ENCODE results near the gene NRF1. TPM values are rescaled to one million over a fixed set of nuclear protein-coding genes. Genes with fewer than 3 reads are reported as not detected.
"Not testable (repeated sequence)": the region's sequence is repeated elsewhere in the genome, so short reads cannot be mapped to it uniquely, and the experiment has no call there.

Gene NRF1
- total RNA-seq, 2 donors from 2014 or later: 19.2 to 37.6 TPM

DNA sequence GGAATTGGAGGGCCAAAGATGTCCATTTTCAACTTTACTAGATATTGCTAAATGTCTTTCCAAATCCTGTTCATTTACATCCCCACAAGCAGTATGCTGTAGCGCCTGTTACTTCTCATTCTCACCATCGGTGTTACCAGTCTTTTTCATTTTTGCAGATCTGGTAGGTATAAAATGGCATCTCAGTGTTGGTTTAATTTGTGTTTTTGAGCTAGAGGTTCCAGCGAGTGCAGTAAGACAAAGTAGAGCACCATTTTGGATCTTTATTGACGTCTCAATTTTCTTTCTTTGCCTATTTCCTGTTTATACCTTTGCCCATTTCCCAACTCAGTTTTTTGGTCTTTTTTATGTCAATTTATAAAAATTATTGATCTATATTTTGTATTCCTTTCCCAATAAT lies 55.6 kb downstream of the NRF1 start:
- H3K27ac ChIP-seq: no peak overlapping the region
- no peak for ATAC-seq (ENCODE audit: insufficient number of reproducible peaks, low FRiP score, low read depth)
- peaks cover 3% of the 10 kb centered on the region for H3K36me3 ChIP-seq
- no peaks in the 10 kb centered on the region for H3K9me3 ChIP-seq
- DNase-seq (ENCODE audit: low spot score): no peak
- H3K4me3 ChIP-seq: no peak overlapping the region
- TF ChIP-seq, protein P1, sequence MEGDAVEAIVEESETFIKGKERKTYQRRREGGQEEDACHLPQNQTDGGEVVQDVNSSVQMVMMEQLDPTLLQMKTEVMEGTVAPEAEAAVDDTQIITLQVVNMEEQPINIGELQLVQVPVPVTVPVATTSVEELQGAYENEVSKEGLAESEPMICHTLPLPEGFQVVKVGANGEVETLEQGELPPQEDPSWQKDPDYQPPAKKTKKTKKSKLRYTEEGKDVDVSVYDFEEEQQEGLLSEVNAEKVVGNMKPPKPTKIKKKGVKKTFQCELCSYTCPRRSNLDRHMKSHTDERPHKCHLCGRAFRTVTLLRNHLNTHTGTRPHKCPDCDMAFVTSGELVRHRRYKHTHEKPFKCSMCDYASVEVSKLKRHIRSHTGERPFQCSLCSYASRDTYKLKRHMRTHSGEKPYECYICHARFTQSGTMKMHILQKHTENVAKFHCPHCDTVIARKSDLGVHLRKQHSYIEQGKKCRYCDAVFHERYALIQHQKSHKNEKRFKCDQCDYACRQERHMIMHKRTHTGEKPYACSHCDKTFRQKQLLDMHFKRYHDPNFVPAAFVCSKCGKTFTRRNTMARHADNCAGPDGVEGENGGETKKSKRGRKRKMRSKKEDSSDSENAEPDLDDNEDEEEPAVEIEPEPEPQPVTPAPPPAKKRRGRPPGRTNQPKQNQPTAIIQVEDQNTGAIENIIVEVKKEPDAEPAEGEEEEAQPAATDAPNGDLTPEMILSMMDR (IDR thresholded peaks at IDR 0.05): no peak
- no peaks in the 10 kb centered on the region for H3K27me3 ChIP-seq (replicated peaks; ENCODE audit: insufficient read depth)
- no peaks in the 10 kb centered on the region for H3K4me1 ChIP-seq (ENCODE audit: control insufficient read depth in 1 of 2, low read depth in 2 of 2)

DNA sequence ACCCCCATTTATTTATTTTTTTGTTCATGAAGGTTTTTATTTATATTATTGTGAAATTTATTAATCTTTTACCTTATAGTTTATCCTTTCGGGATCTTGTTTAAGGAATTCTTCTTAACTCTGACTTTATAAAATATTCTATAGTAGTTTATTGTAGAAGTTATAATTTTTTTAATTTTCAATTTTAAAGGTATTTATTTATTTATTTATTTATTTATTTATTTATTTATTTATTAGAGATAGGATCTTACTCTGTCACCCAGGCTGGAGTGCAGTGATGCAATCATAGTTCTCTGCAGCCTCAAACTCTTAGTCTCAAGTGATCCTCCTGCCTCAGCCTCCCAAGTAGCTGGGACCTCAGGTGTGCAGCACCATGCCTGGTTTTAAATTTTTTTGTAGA lies 56.0 kb downstream of the NRF1 start:
- TF ChIP-seq, protein P1 (IDR thresholded peaks at IDR 0.05): no peak
- H3K9me3 ChIP-seq: no peaks in the 10 kb centered on the region
- DNase-seq (ENCODE audit: low spot score): no peak

DNA sequence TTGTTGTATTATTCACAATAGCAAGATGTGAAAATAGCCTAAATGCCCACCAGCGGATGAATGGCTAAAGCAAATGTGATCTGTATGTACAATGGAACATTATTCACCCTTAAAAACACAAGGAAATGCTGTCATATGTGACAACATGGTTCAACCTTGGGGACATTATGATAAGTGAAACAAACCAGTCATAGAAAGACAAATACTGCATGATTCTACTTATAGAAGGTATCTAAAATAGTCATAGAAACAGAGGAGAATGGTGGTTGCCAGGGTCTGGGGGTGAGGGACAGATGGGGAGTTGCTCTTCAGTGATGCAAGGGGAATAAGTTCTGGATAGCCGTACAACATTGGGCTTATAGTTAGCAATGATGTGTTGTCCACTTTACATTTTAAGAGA lies 58.4 kb downstream of the NRF1 start:
- Histone ChIP-seq H3K27ac (no peak overlapping the region), H3K4me1 (ENCODE audit: control insufficient read depth in 1 of 2, low read depth in 2 of 2) (no peaks in the 10 kb centered on the region), H3K9me3 (no peaks in the 10 kb centered on the region), H3K4me3 (no peak overlapping the region), H3K36me3 (peaks cover 12% of the 10 kb centered on the region), H3K27me3 (replicated peaks; ENCODE audit: insufficient read depth) (no peaks in the 10 kb centered on the region)
- TF ChIP-seq, protein P1 (IDR thresholded peaks at IDR 0.05): no peak
- no peak for ATAC-seq (ENCODE audit: insufficient number of reproducible peaks, low FRiP score, low read depth)
- no peak for DNase-seq (ENCODE audit: low spot score)

More for the DNA sequence above, 56.0 kb downstream of the NRF1 start:
- no peak for ATAC-seq (ENCODE audit: insufficient number of reproducible peaks, low FRiP score, low read depth)
- Histone ChIP-seq H3K27ac (no peak overlapping the region), H3K36me3 (peaks cover 3% of the 10 kb centered on the region), H3K4me1 (ENCODE audit: control insufficient read depth in 1 of 2, low read depth in 2 of 2) (no peaks in the 10 kb centered on the region), H3K4me3 (no peak overlapping the region), H3K27me3 (replicated peaks; ENCODE audit: insufficient read depth) (no peaks in the 10 kb centered on the region)

DNA sequence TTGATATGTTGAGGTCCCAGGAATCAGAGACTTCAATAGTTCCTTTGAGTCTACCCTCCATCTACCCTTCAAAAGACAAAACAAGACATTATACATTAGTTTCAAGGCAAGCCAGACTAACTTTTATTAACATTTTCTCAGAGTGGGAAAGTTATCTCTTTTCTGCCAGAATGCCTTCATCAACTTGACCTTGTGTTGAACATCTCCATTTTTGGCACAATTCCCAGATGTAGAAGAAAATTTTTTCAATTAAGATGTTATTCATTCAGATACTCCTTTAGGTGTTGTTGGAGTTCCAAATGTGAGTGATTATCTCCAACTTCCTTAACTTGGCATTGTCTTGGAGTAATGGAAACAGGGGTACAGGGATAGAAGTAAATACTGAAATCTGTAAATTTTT lies 59.1 kb downstream of the NRF1 start:
- H3K27me3 ChIP-seq (replicated peaks; ENCODE audit: insufficient read depth): no peaks in the 10 kb centered on the region
- no peak for DNase-seq (ENCODE audit: low spot score)
- H3K36me3 ChIP-seq: peaks cover 12% of the 10 kb centered on the region
- ATAC-seq (ENCODE audit: insufficient number of reproducible peaks, low FRiP score, low read depth): no peak
- H3K9me3 ChIP-seq: no peaks in the 10 kb centered on the region
- no peak overlapping the region for H3K27ac ChIP-seq
- no peaks in the 10 kb centered on the region for H3K4me1 ChIP-seq (ENCODE audit: control insufficient read depth in 1 of 2, low read depth in 2 of 2)
- TF ChIP-seq, protein P1 (IDR thresholded peaks at IDR 0.05): no peak
- no peak overlapping the region for H3K4me3 ChIP-seq

DNA sequence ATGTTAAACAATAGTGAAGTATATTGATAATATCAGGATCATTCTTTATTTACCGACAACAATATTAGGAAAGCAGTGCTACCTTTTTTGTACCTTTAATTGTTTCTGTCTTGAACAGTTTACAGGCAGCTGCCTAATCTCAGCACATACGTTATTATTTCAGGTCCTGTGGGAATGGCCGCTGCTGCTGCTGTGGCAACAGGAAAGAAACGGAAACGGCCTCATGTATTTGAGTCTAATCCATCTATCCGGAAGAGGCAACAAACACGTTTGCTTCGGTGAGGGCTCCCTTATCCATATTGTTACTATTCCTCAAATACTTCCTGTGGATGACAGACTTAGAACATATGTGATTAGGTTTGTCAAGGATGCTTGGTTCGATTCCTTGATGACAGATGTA lies 59.7 kb downstream of the NRF1 start:
- TF ChIP-seq, protein P1 (IDR thresholded peaks at IDR 0.05): no peak
- H3K9me3 ChIP-seq: no peaks in the 10 kb centered on the region
- no peak for DNase-seq (ENCODE audit: low spot score)
- ATAC-seq (ENCODE audit: insufficient number of reproducible peaks, low FRiP score, low read depth): no peak
- no peak overlapping the region for H3K4me3 ChIP-seq
- no peak overlapping the region for H3K27ac ChIP-seq
- no peaks in the 10 kb centered on the region for H3K27me3 ChIP-seq (replicated peaks; ENCODE audit: insufficient read depth)
- H3K4me1 ChIP-seq (ENCODE audit: control insufficient read depth in 1 of 2, low read depth in 2 of 2): no peaks in the 10 kb centered on the region
- peaks cover 12% of the 10 kb centered on the region for H3K36me3 ChIP-seq

DNA sequence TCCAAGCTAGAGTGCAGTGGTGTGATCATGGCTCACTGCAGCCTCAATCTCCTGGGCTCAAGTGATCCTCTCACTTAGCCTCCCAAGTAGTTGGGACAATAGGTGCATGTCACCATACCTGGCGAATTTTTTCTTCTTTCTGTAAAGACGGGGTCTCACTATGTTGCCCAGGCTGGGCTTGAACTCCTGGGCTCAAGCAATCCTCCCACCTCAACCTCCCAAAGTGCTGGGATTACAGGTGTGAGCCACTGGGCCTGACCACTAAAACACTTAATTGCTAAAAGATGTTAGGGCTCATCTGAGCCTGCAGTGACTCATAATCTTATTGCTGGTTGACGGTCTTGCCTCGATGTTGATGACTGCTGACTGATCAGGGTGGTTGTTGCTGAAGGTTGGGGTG lies 63.0 kb downstream of the NRF1 start:
- not testable (repeated sequence) for DNase-seq (ENCODE audit: low spot score); H3K27me3 ChIP-seq (replicated peaks; ENCODE audit: insufficient read depth); H3K9me3 ChIP-seq; H3K27ac ChIP-seq; ATAC-seq (ENCODE audit: insufficient number of reproducible peaks, low FRiP score, low read depth); H3K4me3 ChIP-seq; H3K4me1 ChIP-seq (ENCODE audit: control insufficient read depth in 1 of 2, low read depth in 2 of 2)
- H3K36me3 ChIP-seq: peaks cover 16% of the 10 kb centered on the region

Data from thoracic aorta (tissue), 2 donors.